HG03060 (cell line): ENCODE data around the gene MLLT10.
"Not testable (repeated sequence)": the region's sequence is repeated elsewhere in the genome, so short reads cannot be mapped to it uniquely, and the experiment has no call there.

Experiments
- ATAC-seq: cut with Tn5 transposase; IDR thresholded peaks from one replicate; pipeline ENCODE4 v1.9.1; 2021; ENCODE audit warnings: low read depth, moderate number of reproducible peaks; ENCODE audit not compliant: unreplicated experiment

The MLLT10 gene

GRCh38 chr10:21526188-21526859 is 7.7 kb upstream of the MLLT10 start:
- no peak for ATAC-seq

- ATAC-seq, result no peak
Observed at GRCh38 chr10:21526860-21527597, 7.0 kb upstream of the MLLT10 start.

DNA sequence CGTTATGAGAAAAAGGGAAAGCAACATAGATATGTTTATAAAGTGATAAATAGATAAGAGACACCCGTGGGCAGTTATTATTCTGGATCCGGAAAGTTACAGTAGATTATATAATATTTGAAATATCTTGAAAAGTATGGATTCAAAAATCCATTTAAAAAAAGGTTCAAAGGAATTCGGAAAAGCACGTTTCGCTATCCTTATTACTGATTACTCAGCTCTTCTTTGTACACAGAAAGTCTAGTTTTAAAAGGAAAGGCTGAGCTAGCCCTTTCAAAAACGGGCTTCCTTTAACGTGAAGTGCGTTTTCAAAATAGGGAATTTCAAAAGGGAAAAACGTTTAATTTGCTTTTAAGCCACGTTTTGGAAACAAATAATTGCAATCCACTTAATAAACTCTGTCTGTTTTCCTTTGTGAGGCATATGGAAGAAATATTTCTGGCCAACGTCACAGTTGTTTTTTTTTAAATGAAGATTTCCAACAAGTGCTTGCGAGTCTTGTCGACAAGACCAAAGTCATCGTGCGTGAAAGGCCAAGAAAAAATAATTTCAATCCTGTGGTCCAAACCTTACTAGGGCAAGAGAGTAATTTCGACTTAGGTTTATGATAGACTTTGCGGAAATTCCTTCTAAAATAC is 6.3 kb upstream of the MLLT10 start:
- ATAC-seq, result no peak

DNA sequence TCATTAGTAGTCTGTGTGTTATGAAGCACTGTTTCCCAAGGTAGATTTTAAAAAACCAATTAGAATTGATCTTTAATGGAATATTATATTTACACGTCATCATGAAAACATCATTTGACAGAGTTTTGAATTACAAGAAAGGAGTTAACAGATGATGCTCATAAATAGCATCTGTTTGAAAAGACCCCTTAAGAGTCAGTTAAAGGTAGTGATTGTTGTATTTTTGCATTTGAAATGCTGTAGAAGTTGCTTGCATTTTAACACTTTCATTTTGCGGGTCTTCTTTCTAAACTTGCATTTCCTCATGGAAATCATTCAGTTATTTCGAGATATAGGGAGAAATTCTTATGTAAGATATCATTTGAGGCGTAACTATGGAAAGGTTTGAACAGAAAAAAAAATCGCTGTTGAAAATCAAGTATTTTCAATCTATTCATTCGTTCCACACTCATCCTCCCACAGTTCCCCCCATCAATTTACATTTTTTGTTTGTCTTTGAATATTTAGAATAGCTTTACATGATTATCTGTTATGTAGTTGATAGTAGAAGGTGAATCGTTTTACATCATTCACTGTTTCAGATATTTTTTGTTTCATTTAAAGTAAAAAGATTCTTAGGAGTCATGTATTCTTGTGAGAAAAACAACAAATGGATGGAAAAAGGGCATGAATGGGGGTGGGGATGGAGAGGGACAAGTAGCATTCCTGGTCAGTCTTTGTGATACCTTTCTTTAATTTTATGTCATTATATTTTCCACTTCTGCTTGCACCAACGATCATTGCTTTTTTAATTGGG is 5.6 kb upstream of the MLLT10 start:
- ATAC-seq, result no peak

DNA sequence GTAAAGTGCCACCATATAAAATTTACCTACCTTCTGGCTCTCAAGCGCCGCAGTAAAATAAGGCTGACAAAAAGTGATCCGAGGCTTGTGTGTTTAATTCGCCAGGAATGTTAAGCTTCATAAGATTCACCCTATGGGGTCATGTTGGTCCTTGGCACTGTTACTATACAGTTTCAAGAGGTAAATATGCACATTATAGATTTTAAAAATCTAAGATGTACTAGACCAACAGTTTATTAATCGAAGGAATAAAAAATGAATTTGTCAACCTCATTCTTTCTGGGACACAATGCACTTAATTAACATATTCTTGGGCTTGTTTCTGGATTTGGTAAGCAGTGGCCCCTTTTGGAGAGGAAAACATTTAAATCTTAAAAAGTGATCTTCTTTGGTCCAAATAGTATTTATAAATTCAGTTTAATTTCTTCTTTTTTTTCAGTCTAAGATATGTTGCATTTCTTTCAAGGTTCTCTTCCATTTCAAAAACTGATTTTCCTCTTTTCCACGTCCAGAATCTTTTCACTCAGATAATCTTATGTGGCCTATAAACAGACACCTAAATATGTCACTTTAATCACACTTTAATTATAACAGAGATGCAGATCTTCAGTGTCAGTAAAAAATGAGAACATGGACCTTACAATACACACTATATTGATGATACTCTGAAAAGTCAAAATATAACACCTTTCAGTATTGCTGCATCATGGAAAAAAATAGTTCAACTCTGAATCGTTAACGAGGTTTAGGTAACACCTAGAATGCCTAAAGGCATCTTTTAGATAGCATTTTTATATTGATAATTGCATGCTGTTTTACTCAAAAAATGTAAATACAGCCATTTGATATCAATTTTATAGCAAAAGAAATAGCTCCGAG is 4.8 kb upstream of the MLLT10 start:
- ATAC-seq, result no peak

- ATAC-seq, result no peak
Observed at GRCh38 chr10:21530168-21530567, 3.9 kb upstream of the MLLT10 start.

DNA sequence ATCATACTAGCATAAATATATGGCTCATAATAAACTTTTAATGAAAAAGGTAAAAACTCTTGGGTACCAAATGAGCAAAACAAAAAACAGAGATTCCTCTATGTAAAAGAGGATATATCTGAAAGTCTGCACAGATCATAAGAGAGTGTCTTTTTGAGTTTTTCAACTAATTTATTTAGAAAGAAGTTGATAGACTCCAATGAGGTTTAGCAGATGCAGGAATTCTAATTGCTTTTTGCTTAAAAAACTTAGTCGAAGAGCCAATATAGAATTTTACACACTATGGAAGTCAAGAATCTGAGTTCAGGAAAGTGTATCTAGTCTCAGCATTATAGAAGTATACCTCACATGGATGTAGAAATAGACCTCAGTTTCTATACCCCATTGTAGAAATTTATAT is 3.4 kb upstream of the MLLT10 start:
- ATAC-seq, result no peak

DNA sequence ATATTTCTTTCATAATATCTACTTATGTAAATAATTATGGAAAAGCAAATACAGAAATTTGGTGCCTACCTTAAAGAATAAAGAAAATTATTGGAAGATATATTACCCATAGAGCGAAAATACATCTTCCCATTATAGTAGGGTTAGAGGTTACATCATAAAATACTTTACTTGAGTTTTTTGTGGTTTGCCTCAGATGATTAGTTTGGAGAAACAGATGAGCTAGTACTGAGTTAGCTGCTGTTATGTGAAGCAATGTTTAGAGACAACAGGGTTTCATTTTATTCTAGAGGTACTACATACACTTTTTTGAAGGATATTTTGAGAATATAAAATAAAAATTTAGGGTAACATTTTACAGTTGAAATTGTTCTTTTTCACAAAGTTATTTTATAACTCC is 2.9 kb upstream of the MLLT10 start:
- no peak for ATAC-seq

GRCh38 chr10:21532694-21533466 is 1.2 kb upstream of the MLLT10 start:
- ATAC-seq, result no peak

GRCh38 chr10:21534280-21534586 is 201 bp downstream of the MLLT10 start:
- no peak for ATAC-seq

DNA sequence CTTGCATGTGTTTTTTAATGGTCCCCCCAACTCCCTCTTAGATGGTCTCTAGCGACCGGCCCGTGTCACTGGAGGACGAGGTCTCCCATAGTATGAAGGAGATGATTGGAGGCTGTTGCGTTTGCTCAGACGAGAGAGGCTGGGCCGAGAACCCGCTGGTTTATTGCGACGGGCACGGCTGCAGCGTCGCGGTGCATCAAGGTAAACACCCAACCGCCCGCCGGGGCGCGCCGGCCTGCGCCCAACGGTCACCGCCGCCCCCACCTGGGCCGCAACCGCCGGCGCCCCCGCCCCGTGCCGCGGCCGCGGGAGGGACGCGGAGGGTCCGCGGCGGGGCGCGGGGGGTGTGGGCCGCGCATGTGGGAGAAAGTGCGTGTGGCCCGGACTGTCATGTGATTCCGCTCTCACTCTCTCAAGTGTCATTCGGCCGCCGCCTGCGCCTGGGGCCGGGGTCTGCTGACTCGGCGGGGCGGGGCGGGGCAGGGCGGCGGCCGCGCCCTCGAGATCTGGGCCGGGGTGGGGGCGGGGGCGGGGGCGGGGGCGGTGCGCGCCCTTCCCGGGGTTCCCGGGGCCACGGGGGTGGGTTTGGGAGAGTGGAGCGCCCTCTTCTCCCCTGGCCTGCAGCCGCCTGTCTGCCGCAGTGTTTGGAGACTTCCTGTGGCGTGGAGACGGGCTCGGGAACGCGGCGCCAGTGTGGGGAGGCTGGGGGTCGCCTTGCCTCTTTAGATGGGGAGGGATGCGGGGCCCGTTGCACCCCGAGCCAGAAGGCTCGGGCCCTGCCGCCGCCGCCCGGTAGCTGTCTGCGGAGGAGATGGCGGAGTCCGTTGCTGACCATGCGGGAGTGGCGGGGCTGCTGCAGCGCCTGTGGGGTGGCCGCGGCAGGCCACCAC is 817 bp downstream of the MLLT10 start:
- no peak for ATAC-seq

GRCh38 chr10:21535494-21535965 is 1.5 kb downstream of the MLLT10 start:
- ATAC-seq, result no peak

DNA sequence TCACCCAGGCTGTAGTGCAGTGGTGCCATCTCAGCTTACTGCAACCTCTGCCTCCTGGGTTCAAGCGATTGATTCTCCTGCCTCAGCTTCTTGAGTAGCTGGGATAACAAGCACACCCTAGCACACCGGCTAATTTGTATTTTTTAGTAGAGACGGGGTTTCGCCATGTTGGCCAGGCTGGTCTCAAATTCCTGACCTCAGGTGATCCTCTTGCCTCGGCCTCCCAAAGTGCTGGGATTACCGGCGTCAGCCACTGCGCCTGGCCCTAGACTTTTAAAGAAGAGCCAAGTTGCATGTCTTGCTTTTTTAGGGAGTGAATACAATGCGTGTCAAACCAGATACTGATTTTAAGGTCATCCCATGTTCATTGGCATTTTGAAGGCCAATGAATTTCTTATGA is 1.9 kb downstream of the MLLT10 start:
- not testable (repeated sequence) for ATAC-seq

DNA sequence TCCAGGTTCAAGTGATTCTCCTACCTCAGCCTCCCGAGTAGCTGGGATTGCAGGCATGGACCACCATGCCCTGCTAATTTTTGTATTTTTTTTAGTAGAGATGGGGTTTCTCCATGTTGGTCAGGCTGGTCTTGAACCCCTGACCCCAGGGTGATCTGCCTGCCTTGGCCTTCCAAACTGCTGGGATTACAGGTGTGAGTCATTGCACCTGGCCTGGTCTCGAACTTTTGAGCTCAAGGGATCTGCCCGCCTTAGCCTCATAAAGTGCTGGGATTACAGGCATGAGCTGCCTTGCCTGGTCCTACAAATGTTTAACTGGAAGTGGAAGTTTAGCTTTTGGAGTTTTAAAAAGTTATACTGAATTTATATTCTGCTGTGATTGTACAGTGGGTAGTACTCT is 2.8 kb downstream of the MLLT10 start:
- no peak for ATAC-seq

- not testable (repeated sequence) for ATAC-seq
Observed at GRCh38 chr10:21540701-21541100, 6.7 kb downstream of the MLLT10 start.

DNA sequence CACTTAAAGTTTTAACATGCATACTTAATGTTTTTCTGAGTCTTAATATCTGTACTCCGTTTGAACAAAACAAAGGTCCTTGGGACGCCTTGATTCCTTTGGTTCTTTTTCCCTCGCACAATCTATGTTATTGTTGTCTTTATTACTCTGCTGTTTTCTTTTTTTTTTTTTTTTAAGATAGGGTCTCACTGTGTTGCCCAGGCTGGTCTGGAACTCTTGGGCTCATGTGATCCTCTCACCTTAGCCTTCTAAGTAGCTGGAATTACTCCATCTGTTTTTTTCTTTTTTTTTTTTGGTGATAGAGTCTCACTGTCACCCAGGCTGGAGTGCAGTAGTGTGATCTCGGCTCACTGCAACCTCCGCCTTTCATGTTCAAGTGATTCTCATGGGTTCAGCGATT is 13.2 kb downstream of the MLLT10 start:
- ATAC-seq, result no peak

DNA sequence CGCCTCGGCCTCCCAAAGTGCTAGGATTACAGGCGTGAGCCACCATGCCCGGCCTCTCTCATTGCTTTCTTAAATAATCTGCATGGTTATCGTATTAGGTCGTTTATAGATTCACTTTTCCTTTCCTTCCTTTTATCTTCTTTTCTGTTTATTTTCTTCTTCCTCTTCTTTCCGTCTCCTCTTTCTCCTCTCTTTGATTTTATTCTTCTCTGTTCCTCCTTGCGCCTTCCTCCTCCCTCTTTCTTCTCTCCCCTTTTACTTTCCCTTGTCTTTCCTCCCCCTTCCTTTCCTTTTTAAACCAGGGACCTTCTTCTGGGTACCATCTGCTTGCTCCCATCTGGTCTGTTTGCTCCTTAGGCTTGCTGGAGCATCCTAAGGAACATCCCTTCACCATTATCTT is 18.6 kb downstream of the MLLT10 start:
- no peak for ATAC-seq

DNA sequence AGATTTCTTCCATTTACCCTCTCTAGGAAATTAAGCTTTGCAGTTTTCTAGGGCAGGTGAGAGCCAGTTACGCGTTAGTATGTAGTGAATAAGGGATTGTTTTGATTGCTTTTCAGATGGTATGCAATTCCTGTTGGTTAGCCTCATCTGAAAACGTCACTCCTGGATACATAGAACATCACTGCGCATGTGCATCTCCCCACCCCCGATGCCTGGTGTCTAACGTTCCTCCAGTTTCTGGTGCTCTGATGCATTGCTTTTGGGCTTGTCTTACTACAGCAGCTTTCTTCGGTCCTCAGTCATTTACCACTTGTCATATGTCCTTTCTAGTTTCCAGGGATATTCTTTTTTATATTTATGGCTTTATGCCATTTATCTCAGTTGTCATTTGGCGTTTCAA is 22.5 kb downstream of the MLLT10 start:
- ATAC-seq, result no peak
